ENCODE data around the gene CACNB2. TPM values are rescaled to one million over a fixed set of nuclear protein-coding genes. Genes with fewer than 3 reads are reported as not detected.

Gene CACNB2
- total RNA-seq, 1 experiment from 2014 or later, result 3.2 TPM

GRCh38 chr10:18402853-18403252, 262.6 kb downstream of the CACNB2 start:
- no peaks in the 10 kb centered on the region; the same call in 1 of the 2 replicates for H3K27me3 Mint-ChIP-seq (ENCODE audit: low read depth)
- ChIA-PET POLR2A (no interaction called here), CTCF (no interaction called here)
- ATAC-seq, result no peak
- no peak for TF ChIP-seq HMGA2 (CRISPR knock-in tag; IDR thresholded peaks at IDR 0.05)
- TF ChIP-seq MAX (CRISPR knock-in tag; IDR thresholded peaks at IDR 0.05), result no peak
- TF ChIP-seq NR1H2 (CRISPR knock-in tag; IDR thresholded peaks at IDR 0.05), result no peak
- no peak for TF ChIP-seq ZNF232 (CRISPR knock-in tag; IDR thresholded peaks at IDR 0.05)
- no peak for TF ChIP-seq E2F5 (CRISPR knock-in tag; IDR thresholded peaks at IDR 0.05)
- TF ChIP-seq CTCF (IDR thresholded peaks at IDR 0.05), result no peak
- no peak for TF ChIP-seq ZBTB21 (CRISPR knock-in tag; IDR thresholded peaks at IDR 0.05; ENCODE audit: borderline replicate concordance)
- TF ChIP-seq JUN (CRISPR knock-in tag; IDR thresholded peaks at IDR 0.05), result no peak
- no peak for TF ChIP-seq ATF3 (CRISPR knock-in tag; conservative IDR thresholded peaks at IDR 0.05)
- TF ChIP-seq CDX4 (CRISPR knock-in tag; IDR thresholded peaks at IDR 0.05; ENCODE audit: borderline replicate concordance), result no peak
- no peak for TF ChIP-seq ZNF138 (CRISPR knock-in tag; conservative IDR thresholded peaks at IDR 0.05)
- TF ChIP-seq GTF2I (CRISPR knock-in tag; conservative IDR thresholded peaks at IDR 0.05), result no peak
- no peak for DNase-seq (ENCODE audit: low spot score)
- no peak overlapping the region for H3K27ac Mint-ChIP-seq
- H3K4me1 Mint-ChIP-seq, result peaks cover 26% of the 10 kb centered on the region
- no peaks in the 10 kb centered on the region for H3K36me3 Mint-ChIP-seq
- H3K9me3 Mint-ChIP-seq, result no peaks in the 10 kb centered on the region
- H3K4me3 Mint-ChIP-seq, result no peak overlapping the region

- no peaks in the 10 kb centered on the region for H3K36me3 Mint-ChIP-seq
- POLR2A ChIA-PET, result no interaction called here
- H3K27me3 Mint-ChIP-seq (ENCODE audit: low read depth), result no peaks in the 10 kb centered on the region; the same call in 1 of the 2 replicates
- H3K9me3 Mint-ChIP-seq, result no peaks in the 10 kb centered on the region
- no peak for ATAC-seq
- no peak for DNase-seq (ENCODE audit: low spot score)
- no peak overlapping the region for H3K4me3 Mint-ChIP-seq
- H3K27ac Mint-ChIP-seq, result no peak overlapping the region
- peaks cover 26% of the 10 kb centered on the region for H3K4me1 Mint-ChIP-seq
- CTCF ChIA-PET, result no interaction called here
- TF ChIP-seq, protein P1, sequence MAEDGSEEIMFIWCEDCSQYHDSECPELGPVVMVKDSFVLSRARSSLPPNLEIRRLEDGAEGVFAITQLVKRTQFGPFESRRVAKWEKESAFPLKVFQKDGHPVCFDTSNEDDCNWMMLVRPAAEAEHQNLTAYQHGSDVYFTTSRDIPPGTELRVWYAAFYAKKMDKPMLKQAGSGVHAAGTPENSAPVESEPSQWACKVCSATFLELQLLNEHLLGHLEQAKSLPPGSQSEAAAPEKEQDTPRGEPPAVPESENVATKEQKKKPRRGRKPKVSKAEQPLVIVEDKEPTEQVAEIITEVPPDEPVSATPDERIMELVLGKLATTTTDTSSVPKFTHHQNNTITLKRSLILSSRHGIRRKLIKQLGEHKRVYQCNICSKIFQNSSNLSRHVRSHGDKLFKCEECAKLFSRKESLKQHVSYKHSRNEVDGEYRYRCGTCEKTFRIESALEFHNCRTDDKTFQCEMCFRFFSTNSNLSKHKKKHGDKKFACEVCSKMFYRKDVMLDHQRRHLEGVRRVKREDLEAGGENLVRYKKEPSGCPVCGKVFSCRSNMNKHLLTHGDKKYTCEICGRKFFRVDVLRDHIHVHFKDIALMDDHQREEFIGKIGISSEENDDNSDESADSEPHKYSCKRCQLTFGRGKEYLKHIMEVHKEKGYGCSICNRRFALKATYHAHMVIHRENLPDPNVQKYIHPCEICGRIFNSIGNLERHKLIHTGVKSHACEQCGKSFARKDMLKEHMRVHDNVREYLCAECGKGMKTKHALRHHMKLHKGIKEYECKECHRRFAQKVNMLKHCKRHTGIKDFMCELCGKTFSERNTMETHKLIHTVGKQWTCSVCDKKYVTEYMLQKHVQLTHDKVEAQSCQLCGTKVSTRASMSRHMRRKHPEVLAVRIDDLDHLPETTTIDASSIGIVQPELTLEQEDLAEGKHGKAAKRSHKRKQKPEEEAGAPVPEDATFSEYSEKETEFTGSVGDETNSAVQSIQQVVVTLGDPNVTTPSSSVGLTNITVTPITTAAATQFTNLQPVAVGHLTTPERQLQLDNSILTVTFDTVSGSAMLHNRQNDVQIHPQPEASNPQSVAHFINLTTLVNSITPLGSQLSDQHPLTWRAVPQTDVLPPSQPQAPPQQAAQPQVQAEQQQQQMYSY (CRISPR knock-in tag; IDR thresholded peaks at IDR 0.05), result no peak
- TF ChIP-seq ZNF281 (CRISPR knock-in tag; IDR thresholded peaks at IDR 0.05) (no peak), OVOL2 (CRISPR knock-in tag; IDR thresholded peaks at IDR 0.05; ENCODE audit: borderline replicate concordance) (no peak), MLX (CRISPR knock-in tag; IDR thresholded peaks at IDR 0.05) (no peak), ERG (CRISPR knock-in tag; IDR thresholded peaks at IDR 0.05) (no peak)
- TF ChIP-seq, protein P2, sequence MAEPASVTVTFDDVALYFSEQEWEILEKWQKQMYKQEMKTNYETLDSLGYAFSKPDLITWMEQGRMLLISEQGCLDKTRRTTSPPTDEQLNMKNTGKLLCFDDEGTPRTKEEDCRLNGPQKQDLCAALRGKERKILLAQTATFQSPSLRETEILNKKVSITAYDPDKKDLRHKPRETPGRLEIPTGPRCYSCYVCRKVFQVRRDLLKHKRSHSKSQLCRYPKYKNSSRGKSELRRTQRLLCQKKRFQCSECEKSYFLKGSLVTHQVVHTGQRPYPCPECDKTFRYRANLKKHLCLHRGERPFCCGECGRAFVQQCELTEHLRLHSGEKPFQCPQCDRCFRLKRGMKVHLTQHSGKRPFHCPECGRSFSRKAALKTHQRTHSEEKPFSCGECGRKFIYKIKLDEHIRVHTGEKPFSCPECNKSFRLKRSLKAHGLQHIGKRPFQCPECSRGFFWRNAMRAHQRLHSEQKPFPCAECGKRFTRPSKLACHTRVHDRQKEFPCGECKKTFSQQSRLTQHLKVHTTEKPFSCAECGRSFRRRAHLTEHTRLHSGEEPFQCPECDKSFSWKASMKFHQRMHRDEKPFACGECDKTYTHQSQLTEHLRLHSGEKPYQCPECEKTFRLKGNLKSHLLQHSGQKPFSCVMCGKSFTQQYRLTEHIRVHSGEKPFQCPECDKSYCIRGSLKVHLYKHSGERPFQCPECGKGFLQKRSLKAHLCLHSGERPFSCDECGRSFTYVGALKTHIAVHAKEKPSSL (CRISPR knock-in tag; conservative IDR thresholded peaks at IDR 0.05), result no peak
- TF ChIP-seq, protein P3, sequence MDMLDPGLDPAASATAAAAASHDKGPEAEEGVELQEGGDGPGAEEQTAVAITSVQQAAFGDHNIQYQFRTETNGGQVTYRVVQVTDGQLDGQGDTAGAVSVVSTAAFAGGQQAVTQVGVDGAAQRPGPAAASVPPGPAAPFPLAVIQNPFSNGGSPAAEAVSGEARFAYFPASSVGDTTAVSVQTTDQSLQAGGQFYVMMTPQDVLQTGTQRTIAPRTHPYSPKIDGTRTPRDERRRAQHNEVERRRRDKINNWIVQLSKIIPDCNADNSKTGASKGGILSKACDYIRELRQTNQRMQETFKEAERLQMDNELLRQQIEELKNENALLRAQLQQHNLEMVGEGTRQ (CRISPR knock-in tag; IDR thresholded peaks at IDR 0.05), result no peak
Observed at GRCh38 chr10:18404530-18404929, 264.3 kb downstream of the CACNB2 start.
